K562 (cell line): Measurements from ENCODE around the gene TXNDC15. TPM values are rescaled to one million over a fixed set of nuclear protein-coding genes. Genes with fewer than 3 reads are reported as not detected.

Source experiments
- BHLHE40 ChIP-seq: IDR thresholded peaks from 2 replicates; pipeline ENCODE4 v1.6.1; 2011; ENCODE audit warnings: low read length, improper control_type of control experiment
- ERF ChIP-seq: fragments of 450-650 bp; formaldehyde crosslinking; IDR thresholded peaks from 2 replicates; pipeline ENCODE4 v1.4.0; 2020; ENCODE audit warnings: mild to moderate bottlenecking, mixed read lengths
- FOXP1 ChIP-seq: sonication (generic); formaldehyde crosslinking; IDR thresholded peaks from 2 replicates; pipeline ENCODE4 v1.8.0; 2022; ENCODE audit warnings: mild to moderate bottlenecking, missing genetic modification reagents
- KDM4B ChIP-seq, 2 experiments: fragments of 450-650 bp in 1 of 2; sonication (generic) in 1 of 2; IDR thresholded peaks; 2 replicates each; pipeline ENCODE4 v1.6.1; 2016 to 2017; ENCODE audit warnings: borderline replicate concordance in 2 of 2, antibody characterized with exemption in 1 of 2, low read depth in 1 of 2, mild to moderate bottlenecking in 1 of 2
- KLF13 ChIP-seq: fragments of 450-650 bp; IDR thresholded peaks from 2 replicates; pipeline ENCODE4 v1.6.1; 2016; ENCODE audit warnings: missing genetic modification characterization, low read depth, mild to moderate bottlenecking, missing compliant biosample characterization, moderate library complexity, borderline replicate concordance
- MAFG ChIP-seq: fragments of 450-650 bp; conservative IDR thresholded peaks from 2 replicates; pipeline ENCODE4 v1.6.1; 2016; ENCODE audit warnings: missing genetic modification characterization, missing compliant biosample characterization
- MCM2 ChIP-seq: fragments of 450-650 bp; IDR thresholded peaks from 2 replicates; pipeline ENCODE4 v1.6.1; 2017; ENCODE audit warnings: low read depth, mild to moderate bottlenecking
- PCBP2 ChIP-seq: fragments of 200-400 bp; formaldehyde crosslinking; IDR thresholded peaks from 2 replicates; pipeline ENCODE4 v1.6.1; 2018; ENCODE audit warnings: low read length, low read depth, mild to moderate bottlenecking, moderate library complexity; ENCODE audit not compliant: poor library complexity, severe bottlenecking
- POLR2AphosphoS5 ChIP-seq: IDR thresholded peaks from 2 replicates; pipeline ENCODE4 v1.6.1; 2011; ENCODE audit warnings: mild to moderate bottlenecking, low read depth, low read length, moderate library complexity; ENCODE audit not compliant: control insufficient read depth, insufficient read depth
- RB1 ChIP-seq: fragments of 450-650 bp; IDR thresholded peaks from 2 replicates; pipeline ENCODE4 v1.6.1; 2017; ENCODE audit warnings: low read depth, mild to moderate bottlenecking
- SPI1 ChIP-seq: IDR thresholded peaks from 2 replicates; pipeline ENCODE4 v1.6.1; 2011; ENCODE audit warnings: low read depth, low read length, control low read depth, borderline replicate concordance
- TAL1 ChIP-seq: fragments of 450-650 bp; IDR thresholded peaks from 2 replicates; pipeline ENCODE4 v1.6.1; 2016; ENCODE audit warnings: mild to moderate bottlenecking
- TRIM25 ChIP-seq: fragments of 450-650 bp; IDR thresholded peaks from 2 replicates; pipeline ENCODE4 v1.7.0; 2016; ENCODE audit warnings: borderline replicate concordance
- ZNF146 ChIP-seq: IDR thresholded peaks from one replicate; pipeline ENCODE4 v1.6.1; 2018; ENCODE audit warnings: missing compliant biosample characterization; ENCODE audit not compliant: unreplicated experiment
- ZNF184 ChIP-seq: sonication (generic); formaldehyde crosslinking; IDR thresholded peaks from 2 replicates; pipeline ENCODE4 v1.5.0; 2020; ENCODE audit warnings: missing genetic modification reagents
- ZNF398 ChIP-seq: fragments of 250-450 bp; sonication (Bioruptor Pico); IDR thresholded peaks from 2 replicates; pipeline ENCODE4 v1.8.0; 2021; ENCODE audit warnings: moderate library complexity, mild to moderate bottlenecking, inconsistent platforms
- polyA plus RNA-seq, 8 experiments: library from polyadenylated mRNA; depleted of rRNA in 4 of 8; stranded (reverse) in 5 of 8; unstranded in 3 of 8; fragments of >200 nt; fragmentation: Nextera tagmentation in 2 of 8; fragmentation: Illumina TruSeq in 1 of 8; extraction: Ambion mirVana in 2 of 8; extraction: Trizol in 1 of 8; gene quantifications; 2 replicates each; pipeline versions ENCODE4 v1.2.1 to v1.2.3, GENCODE V29; 2011 to 2014; ENCODE audit warnings: inconsistent platforms in 1 of 8, missing spikeins in 1 of 8
- total RNA-seq, 7 experiments: library from RNA; depleted of rRNA in 6 of 7; stranded (reverse); fragments of >200 nt in 6 of 7; fragmentation: Illumina TruSeq in 2 of 7; extraction: Trizol in 2 of 7; gene quantifications; 2 replicates each; pipeline versions ENCODE4 v1.2.1 to v1.2.3, GENCODE V29; 2011 to 2021; ENCODE audit warnings: low replicate concordance in 1 of 7
- TF ChIP-seq, protein P1 (sequence below), 2 experiments: IDR thresholded peaks; 2 replicates each; pipeline ENCODE4 v1.6.1; 2012; ENCODE audit warnings: improper control_type of control experiment in 2 of 2, low read depth in 2 of 2, low read length in 2 of 2, borderline replicate concordance in 1 of 2
- TF ChIP-seq, protein P2 (sequence below): fragments of 250-450 bp; sonication (Bioruptor Pico); IDR thresholded peaks from 2 replicates; pipeline ENCODE4 v1.4.0; 2020; ENCODE audit warnings: mild to moderate bottlenecking, moderate library complexity

The TXNDC15 gene
- total and polyA plus RNA-seq, 9 of the 15 experiments (the other 6 are each of a cell fraction or from before 2014, with no cell fraction given) = 3.0 to 15.4 (median 12.3) TPM

DNA sequence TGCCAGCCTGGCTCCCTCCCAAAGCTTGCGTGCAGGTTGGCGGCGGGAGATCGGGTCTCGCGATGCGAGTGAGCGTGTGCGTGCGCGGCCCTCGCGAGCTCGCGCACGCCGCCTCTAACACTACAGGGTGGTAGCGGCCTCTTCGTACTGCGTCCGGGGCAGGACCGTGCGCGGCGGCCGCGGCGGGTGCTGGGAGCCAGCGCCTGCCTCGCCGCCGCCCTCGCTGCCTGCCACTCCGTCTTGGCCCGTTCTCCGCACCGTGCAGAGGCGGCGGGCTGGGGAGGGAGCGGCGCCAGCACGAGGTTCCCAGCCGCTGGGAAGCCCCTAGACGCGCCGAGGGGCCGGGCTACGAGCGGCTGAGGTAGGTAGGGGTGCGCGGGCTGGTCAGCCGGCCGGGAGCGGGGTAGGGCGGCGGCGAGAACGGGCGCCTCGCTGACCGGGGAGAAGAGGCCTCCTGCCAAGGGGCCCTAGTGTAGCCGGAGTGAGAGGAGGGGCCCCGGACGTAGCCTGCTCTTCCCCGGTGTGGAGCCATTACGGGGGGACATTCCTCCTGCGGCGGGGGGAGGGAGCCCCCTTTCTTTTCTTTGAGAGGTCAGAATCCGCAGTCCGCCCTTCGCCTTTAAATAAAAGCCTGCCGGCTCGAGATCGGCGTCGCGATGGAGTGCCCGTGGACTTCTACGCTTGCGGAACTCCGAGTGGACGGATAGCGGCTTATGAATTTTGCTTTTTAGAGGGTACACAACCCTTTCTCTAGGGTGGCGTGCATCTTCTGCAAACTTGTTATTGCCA, 28.1 kb upstream of the TXNDC15 start, which contains the start of gene C5orf24 (continued):
- TF ChIP-seq, protein P1, sequence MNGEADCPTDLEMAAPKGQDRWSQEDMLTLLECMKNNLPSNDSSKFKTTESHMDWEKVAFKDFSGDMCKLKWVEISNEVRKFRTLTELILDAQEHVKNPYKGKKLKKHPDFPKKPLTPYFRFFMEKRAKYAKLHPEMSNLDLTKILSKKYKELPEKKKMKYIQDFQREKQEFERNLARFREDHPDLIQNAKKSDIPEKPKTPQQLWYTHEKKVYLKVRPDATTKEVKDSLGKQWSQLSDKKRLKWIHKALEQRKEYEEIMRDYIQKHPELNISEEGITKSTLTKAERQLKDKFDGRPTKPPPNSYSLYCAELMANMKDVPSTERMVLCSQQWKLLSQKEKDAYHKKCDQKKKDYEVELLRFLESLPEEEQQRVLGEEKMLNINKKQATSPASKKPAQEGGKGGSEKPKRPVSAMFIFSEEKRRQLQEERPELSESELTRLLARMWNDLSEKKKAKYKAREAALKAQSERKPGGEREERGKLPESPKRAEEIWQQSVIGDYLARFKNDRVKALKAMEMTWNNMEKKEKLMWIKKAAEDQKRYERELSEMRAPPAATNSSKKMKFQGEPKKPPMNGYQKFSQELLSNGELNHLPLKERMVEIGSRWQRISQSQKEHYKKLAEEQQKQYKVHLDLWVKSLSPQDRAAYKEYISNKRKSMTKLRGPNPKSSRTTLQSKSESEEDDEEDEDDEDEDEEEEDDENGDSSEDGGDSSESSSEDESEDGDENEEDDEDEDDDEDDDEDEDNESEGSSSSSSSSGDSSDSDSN (IDR thresholded peaks at IDR 0.05; ENCODE audit: borderline replicate concordance in 1 of 2, low read depth in 2 of 2, low read length in 2 of 2) = peak; percentile 95 to 97
- no peak for TF ChIP-seq ZNF184
- TF ChIP-seq KDM4B (IDR thresholded peaks at IDR 0.05; ENCODE audit: borderline replicate concordance in 2 of 2, low read depth in 1 of 2) = no peak
- TF ChIP-seq ERF (CRISPR knock-in tag) = peak; percentile 96
- TF ChIP-seq BHLHE40 = peak; percentile 78
- TF ChIP-seq MCM2 = no peak
- TF ChIP-seq PCBP2 = no peak
- no peak for TF ChIP-seq ZNF398 (CRISPR knock-in tag)
- no peak for TF ChIP-seq ZNF146 (CRISPR knock-in tag)
- TF ChIP-seq, protein P2, sequence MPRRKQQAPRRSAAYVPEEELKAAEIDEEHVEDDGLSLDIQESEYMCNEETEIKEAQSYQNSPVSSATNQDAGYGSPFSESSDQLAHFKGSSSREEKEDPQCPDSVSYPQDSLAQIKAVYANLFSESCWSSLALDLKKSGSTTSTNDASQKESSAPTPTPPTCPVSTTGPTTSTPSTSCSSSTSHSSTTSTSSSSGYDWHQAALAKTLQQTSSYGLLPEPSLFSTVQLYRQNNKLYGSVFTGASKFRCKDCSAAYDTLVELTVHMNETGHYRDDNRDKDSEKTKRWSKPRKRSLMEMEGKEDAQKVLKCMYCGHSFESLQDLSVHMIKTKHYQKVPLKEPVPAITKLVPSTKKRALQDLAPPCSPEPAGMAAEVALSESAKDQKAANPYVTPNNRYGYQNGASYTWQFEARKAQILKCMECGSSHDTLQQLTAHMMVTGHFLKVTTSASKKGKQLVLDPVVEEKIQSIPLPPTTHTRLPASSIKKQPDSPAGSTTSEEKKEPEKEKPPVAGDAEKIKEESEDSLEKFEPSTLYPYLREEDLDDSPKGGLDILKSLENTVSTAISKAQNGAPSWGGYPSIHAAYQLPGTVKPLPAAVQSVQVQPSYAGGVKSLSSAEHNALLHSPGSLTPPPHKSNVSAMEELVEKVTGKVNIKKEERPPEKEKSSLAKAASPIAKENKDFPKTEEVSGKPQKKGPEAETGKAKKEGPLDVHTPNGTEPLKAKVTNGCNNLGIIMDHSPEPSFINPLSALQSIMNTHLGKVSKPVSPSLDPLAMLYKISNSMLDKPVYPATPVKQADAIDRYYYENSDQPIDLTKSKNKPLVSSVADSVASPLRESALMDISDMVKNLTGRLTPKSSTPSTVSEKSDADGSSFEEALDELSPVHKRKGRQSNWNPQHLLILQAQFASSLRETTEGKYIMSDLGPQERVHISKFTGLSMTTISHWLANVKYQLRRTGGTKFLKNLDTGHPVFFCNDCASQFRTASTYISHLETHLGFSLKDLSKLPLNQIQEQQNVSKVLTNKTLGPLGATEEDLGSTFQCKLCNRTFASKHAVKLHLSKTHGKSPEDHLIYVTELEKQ (CRISPR knock-in tag) = no peak
- 0 out of 2 replicates have a peak, but pooled peaks have one; percentile 33 for TF ChIP-seq SPI1
- TF ChIP-seq KLF13 (tag) = no peak
- no peak for TF ChIP-seq MAFG (tag)
- peak; percentile 94 for TF ChIP-seq FOXP1 (CRISPR knock-in tag)
- TF ChIP-seq TAL1 = no peak
- TF ChIP-seq RB1 = peak; percentile 95
- TF ChIP-seq TRIM25 = no peak
- peak; percentile 89 for TF ChIP-seq POLR2AphosphoS5
